ENCODE measurements around the gene TNFAIP2.

- TF ChIP-seq CTCF (conservative IDR thresholded peaks at IDR 0.05; ENCODE audit: low read length), result peak; percentile 85
- no peak for TF ChIP-seq EZH2phosphoT487 (IDR thresholded peaks at IDR 0.05; ENCODE audit: borderline replicate concordance, low read depth, low read length)
Measured at GRCh38 chr14:103185051-103186029, 62.1 kb downstream of the TNFAIP2 start.
